Mammary epithelial cell (primary cell): ENCODE measurements around the gene HBB.

Experiments
- EZH2 ChIP-seq: IDR thresholded peaks from 2 replicates; pipeline ENCODE4 v1.6.1; 2012; ENCODE audit warnings: low read length, inconsistent platforms, borderline replicate concordance
- TF ChIP-seq, protein P1 (sequence below), 2 donors: IDR thresholded peaks in 1 of 2; conservative IDR thresholded peaks in 1 of 2; 2 replicates each; pipeline ENCODE4 v1.5.1; 2011 to 2012; ENCODE audit warnings: inconsistent platforms in 2 of 2, low read length in 2 of 2, mild to moderate bottlenecking in 2 of 2, control low read depth in 1 of 2, low read depth in 1 of 2; ENCODE audit not compliant: insufficient read depth in 1 of 2; ENCODE audit errors: extremely low read depth in 1 of 2

DNA sequence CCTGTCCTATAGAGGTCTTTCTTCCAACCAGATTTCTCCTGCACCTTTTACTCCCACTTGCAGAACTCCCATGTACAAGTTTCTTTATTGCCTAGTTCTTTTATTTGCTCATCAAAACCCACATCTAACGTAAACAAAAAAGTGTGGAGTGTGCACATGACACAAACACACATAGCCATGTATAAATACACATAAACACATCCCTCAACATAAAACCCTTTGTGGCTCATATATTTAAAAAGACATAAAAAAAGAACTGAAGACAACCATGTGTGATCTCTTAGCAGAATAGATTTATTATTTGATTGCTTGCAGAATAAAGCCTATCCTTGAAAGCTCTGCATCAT, 26.0 kb upstream of the HBB start:
- TF ChIP-seq, protein P1, sequence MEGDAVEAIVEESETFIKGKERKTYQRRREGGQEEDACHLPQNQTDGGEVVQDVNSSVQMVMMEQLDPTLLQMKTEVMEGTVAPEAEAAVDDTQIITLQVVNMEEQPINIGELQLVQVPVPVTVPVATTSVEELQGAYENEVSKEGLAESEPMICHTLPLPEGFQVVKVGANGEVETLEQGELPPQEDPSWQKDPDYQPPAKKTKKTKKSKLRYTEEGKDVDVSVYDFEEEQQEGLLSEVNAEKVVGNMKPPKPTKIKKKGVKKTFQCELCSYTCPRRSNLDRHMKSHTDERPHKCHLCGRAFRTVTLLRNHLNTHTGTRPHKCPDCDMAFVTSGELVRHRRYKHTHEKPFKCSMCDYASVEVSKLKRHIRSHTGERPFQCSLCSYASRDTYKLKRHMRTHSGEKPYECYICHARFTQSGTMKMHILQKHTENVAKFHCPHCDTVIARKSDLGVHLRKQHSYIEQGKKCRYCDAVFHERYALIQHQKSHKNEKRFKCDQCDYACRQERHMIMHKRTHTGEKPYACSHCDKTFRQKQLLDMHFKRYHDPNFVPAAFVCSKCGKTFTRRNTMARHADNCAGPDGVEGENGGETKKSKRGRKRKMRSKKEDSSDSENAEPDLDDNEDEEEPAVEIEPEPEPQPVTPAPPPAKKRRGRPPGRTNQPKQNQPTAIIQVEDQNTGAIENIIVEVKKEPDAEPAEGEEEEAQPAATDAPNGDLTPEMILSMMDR (conservative IDR thresholded peaks at IDR 0.05 in 1 of 2, IDR thresholded peaks at IDR 0.05 in 1 of 2; ENCODE audit: extremely low read depth in 1 of 2, insufficient read depth in 1 of 2, low read depth in 1 of 2, low read length in 2 of 2), result no peak
- no peak for TF ChIP-seq EZH2
